Cardiac fibroblast (primary cell): ENCODE results near the gene CFAP251.

Experiments
- DNase-seq, 2 donors: peaks; one replicate each; pipeline versions ENCODE4 v3.0.0 to v3.0.0-alpha.2; 2010; ENCODE audit warnings: low read depth in 2 of 2
- H3K4me3 ChIP-seq, 2 donors: replicated peaks in 1 of 2; 1 replicate in 1 of 2; 2 replicates in 1 of 2; pipeline ENCODE4 v1.5.1; 2011; ENCODE audit warnings: low read depth in 2 of 2, low read length in 2 of 2, mild to moderate bottlenecking in 2 of 2, moderate library complexity in 1 of 2
- TF ChIP-seq, protein P1 (sequence below): IDR thresholded peaks from one replicate; pipeline ENCODE4 v1.5.1; 2011; ENCODE audit warnings: low read depth, mild to moderate bottlenecking, low read length, inconsistent platforms

Gene CFAP251

DNA sequence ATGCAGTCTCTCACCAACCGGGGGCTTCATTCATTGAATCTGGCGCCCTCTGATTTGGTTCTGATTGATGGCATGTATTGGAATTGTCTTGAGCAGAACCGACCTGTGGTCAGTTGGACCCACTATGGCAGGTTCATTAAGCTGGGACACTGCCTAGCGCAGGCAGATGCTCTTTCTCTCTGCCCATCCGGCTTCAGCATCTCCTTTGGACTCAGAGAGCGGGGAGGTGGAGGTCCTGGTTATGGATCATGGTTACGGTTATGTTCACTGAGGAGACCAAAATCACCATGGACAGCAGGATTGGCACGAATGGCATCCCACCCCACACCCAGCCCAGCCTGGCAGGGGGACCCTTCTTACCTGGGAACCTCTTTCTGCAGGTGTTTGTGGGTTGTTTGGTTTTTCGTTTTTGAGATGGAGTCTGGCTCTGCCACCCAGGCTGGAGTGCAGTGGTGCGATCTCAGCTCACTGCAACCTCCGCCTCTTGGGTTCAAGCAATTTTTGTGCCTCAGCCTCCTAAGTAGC, 86.9 kb downstream of the CFAP251 start:
- TF ChIP-seq, protein P1, sequence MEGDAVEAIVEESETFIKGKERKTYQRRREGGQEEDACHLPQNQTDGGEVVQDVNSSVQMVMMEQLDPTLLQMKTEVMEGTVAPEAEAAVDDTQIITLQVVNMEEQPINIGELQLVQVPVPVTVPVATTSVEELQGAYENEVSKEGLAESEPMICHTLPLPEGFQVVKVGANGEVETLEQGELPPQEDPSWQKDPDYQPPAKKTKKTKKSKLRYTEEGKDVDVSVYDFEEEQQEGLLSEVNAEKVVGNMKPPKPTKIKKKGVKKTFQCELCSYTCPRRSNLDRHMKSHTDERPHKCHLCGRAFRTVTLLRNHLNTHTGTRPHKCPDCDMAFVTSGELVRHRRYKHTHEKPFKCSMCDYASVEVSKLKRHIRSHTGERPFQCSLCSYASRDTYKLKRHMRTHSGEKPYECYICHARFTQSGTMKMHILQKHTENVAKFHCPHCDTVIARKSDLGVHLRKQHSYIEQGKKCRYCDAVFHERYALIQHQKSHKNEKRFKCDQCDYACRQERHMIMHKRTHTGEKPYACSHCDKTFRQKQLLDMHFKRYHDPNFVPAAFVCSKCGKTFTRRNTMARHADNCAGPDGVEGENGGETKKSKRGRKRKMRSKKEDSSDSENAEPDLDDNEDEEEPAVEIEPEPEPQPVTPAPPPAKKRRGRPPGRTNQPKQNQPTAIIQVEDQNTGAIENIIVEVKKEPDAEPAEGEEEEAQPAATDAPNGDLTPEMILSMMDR, result no peak
- no peak for DNase-seq
- no peak overlapping the region for H3K4me3 ChIP-seq

DNA sequence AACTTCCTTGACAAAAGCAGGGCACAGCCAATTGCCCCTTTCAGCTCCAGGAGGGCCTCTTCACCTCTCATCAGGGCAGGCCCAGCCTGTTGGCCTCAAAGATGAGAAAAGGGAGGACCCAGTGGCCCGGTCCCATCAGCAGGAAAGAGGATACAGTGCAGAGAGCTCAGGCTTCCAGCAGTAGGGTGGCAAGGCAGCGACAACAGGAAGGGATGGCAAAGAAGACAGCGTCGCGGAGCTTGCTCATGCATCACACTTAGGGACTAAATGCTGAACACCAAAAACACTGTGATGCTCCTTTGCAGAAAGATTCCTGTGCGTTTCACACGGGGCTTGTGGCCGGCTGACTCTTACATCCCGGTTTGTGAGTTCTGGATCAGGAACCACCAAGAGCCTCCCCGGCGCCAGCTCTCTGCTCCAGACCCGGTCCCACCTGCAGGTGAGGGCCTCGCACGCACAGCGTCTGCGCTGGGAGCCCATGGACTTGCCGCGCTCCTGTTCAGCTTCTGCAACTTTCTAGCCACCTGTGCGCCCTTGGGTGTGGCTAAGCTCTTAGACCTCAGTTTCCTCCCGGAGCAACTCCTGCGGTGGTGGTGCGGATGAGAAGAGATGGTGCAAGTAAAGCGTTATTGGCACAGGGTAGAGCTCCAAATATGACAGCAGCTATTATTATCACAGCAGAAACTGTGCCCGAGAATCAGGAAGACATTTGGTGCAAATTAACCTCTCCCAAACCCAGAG, 88.0 kb downstream of the CFAP251 start:
- DNase-seq, result no peak
- no peak overlapping the region for H3K4me3 ChIP-seq
- TF ChIP-seq, protein P1, result no peak

DNA sequence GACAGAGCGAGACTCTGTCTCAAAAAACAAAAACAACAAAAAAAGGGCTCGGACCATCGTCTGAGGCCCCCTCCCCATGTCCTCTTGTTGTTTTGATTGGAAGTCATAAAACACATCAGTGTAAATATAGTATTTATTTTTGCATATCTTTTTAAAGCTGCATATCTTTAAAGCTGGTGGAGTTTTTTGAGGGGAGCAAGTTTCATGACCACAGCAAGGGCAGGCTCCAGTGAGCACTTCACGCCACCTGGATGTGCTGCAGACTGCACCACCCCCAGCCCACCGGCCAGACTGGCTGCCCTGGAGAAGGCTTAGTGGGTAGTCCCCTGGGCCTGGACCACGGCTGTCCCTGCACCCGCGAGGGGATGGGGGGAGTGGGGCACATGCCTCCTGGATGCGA, 91.3 kb downstream of the CFAP251 start:
- DNase-seq, result no peak
- TF ChIP-seq, protein P1, result no peak
- no peak overlapping the region for H3K4me3 ChIP-seq

DNA sequence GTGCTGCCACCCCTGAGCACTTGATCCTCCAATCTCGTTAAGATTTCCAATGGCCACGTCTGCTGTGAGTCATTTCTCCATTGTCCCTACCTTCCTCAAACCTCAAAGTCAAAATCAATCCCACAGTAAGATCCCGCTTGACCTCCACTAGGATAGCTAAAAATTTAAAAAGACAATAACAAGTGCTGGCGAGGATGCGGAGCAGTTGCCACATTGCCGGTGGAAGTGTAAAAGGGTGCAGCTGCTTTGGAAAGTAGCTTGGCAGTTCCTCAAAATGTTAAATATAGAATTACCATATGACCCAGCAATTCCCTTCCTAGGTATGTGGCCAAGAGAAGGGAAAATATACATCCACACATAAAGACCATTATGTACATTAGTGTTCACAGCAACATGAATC, 93.8 kb downstream of the CFAP251 start:
- no peak for DNase-seq
- TF ChIP-seq, protein P1, result no peak
- no peak overlapping the region for H3K4me3 ChIP-seq

DNA sequence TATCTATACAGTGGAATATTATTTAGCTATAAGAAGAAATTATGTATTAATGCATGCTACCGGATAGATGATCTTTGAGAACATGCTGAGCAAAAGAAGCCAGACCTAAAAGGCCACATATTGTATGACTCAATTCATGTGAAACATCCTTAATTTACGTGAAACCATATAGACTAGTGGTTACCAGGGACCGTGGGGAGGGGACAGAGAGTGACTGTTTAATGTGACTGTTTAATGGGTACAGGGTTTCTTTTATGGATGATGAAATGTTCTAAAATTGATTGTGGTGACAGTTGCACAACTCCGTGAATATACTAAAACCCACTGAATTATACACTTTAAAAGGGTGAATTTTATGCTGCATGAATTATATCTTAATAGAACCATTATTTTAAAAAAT, 94.7 kb downstream of the CFAP251 start:
- TF ChIP-seq, protein P1, result no peak
- no peak for DNase-seq
- H3K4me3 ChIP-seq, result no peak overlapping the region

DNA sequence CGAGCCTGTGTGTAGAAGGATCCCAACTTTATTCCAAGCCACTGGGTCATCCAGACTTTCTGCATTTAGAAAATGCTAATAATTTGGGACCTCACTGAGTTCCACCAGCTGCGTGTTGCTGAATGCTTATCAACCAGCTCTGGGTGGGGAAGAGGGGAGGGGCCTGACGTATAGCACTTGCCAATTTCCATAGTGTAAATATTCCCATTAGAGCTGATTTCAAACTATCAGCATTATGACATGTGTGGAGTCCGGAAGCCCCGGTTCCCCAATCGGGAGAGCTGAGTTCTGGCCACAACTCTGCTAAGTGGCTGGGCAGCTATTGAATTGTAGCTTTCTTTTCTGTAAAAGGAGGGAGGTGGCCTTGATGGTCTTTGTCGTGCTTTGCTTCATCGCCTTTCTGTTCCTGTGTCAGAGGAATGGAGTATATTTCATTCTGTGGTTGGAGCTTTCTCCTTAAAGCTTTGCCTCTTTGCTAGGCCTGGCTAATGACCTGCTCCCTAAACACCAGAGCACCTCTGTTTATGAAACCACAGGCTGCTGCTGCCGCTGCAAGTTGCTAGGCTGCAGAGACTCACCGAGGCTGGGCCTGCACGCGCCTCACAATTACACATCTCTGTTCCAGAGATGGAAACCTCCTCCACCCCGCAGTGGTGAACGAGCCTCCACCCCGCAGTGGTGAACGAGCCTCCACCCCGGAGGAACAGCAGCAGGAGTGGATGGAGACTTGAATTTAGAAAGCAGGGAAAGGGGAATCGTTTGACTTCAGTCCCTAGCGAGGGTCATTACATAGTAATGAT, 95.6 kb downstream of the CFAP251 start:
- H3K4me3 ChIP-seq, result no peak overlapping the region

More for the DNA sequence above, 95.6 kb downstream of the CFAP251 start:
- no peak for DNase-seq
- TF ChIP-seq, protein P1, result no peak
